ENCODE measurements around the gene GPRC5D.

Gene GPRC5D

DNA sequence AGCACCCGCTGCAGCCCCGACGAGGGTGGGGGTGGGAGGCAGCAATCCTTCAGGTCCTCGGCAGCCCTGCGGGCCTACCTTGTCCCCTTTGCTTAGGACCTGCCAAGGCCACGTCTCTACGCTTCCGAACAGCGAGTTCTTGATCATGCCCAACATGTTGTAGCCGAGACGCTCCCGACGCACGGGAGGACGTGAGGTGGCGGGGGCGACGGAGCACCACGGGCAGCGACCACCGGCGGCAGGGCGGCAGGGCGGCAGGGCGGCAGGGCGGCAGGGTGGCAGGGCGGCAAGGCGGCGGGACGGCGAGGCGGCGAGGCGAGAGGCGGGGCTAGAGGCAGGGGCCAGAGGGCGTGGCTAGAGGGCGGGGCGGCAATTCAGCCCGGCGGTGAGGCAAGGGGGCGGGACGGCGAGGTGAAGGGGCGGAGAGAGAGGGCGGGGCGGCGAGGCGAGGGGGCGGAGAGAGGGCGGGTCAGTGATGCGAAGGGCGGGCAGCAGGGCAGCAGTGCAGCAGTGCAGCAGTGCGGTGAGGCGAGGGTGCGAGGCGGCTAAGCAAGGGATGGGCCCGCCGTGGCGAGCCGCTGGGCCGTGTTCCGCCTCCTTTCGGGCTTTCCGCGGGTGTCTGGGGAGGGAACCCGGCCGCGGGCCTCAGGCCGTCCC, 48.1 kb upstream of the GPRC5D start, which contains the start of gene HEBP1:
TSS of gene HEBP1 (minus strand) at position 307 of the 657 bp plus-strand sequence. CDS start at position 156, 151 bp downstream.
- Histone ChIP-seq H3K36me3 (ENCODE audit: insufficient read depth) (no peaks in the 10 kb centered on the region), H2AFZ (ENCODE audit: low read depth) (peak within 1 kb of the TSS; percentile 94), H3K27ac (peak within 1 kb of the TSS; percentile 59), H4K20me1 (ENCODE audit: insufficient read depth) (no peaks in the 10 kb centered on the region), H3K27me3 (ENCODE audit: insufficient read depth, low read depth) (no peaks in the 10 kb centered on the region), H3K4me2 (peak within 1 kb of the TSS; percentile 89), H3K4me1 (ENCODE audit: low read depth, poor library complexity, severe bottlenecking) (no peaks in the 10 kb centered on the region), H3K9ac (peak within 1 kb of the TSS; percentile 68; the same call in 1 of the 2 replicates), H3K4me3 (IDR thresholded peaks at IDR 0.05; ENCODE audit: insufficient read depth, low read depth, low read length) (no peak within 1 kb of the TSS), H3K79me2 (ENCODE audit: insufficient read depth, low read depth) (no peaks in the 10 kb centered on the region)
- TF ChIP-seq, protein P1, sequence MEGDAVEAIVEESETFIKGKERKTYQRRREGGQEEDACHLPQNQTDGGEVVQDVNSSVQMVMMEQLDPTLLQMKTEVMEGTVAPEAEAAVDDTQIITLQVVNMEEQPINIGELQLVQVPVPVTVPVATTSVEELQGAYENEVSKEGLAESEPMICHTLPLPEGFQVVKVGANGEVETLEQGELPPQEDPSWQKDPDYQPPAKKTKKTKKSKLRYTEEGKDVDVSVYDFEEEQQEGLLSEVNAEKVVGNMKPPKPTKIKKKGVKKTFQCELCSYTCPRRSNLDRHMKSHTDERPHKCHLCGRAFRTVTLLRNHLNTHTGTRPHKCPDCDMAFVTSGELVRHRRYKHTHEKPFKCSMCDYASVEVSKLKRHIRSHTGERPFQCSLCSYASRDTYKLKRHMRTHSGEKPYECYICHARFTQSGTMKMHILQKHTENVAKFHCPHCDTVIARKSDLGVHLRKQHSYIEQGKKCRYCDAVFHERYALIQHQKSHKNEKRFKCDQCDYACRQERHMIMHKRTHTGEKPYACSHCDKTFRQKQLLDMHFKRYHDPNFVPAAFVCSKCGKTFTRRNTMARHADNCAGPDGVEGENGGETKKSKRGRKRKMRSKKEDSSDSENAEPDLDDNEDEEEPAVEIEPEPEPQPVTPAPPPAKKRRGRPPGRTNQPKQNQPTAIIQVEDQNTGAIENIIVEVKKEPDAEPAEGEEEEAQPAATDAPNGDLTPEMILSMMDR (conservative IDR thresholded peaks at IDR 0.05; ENCODE audit: low read depth, low read length) = no peak

- Histone ChIP-seq H3K9ac (peak overlapping the region; percentile 59; the same call in 1 of the 2 replicates), H3K4me3 (IDR thresholded peaks at IDR 0.05; ENCODE audit: insufficient read depth, low read depth, low read length) (no peak overlapping the region), H3K4me1 (ENCODE audit: low read depth, poor library complexity, severe bottlenecking) (no peaks in the 10 kb centered on the region), H3K27me3 (ENCODE audit: insufficient read depth, low read depth) (no peaks in the 10 kb centered on the region), H2AFZ (ENCODE audit: low read depth) (peak overlapping the region; percentile 73), H3K36me3 (ENCODE audit: insufficient read depth) (no peaks in the 10 kb centered on the region), H3K4me2 (peak overlapping the region; percentile 80), H3K27ac (no peak overlapping the region), H3K79me2 (ENCODE audit: insufficient read depth, low read depth) (no peaks in the 10 kb centered on the region), H4K20me1 (ENCODE audit: insufficient read depth) (no peaks in the 10 kb centered on the region)
- TF ChIP-seq, protein P1 (conservative IDR thresholded peaks at IDR 0.05; ENCODE audit: low read depth, low read length) = no peak
These were observed 47.4 kb upstream of the GPRC5D start for GRCh38 chr12:12999271-12999958.

GRCh38 chr12:12998248-12998647, 46.3 kb upstream of the GPRC5D start:
- Histone ChIP-seq H3K79me2 (ENCODE audit: insufficient read depth, low read depth) (no peaks in the 10 kb centered on the region), H2AFZ (ENCODE audit: low read depth) (no peak overlapping the region), H3K36me3 (ENCODE audit: insufficient read depth) (no peaks in the 10 kb centered on the region), H4K20me1 (ENCODE audit: insufficient read depth) (no peaks in the 10 kb centered on the region), H3K4me2 (no peak overlapping the region), H3K27ac (no peak overlapping the region), H3K27me3 (ENCODE audit: insufficient read depth, low read depth) (no peaks in the 10 kb centered on the region), H3K9ac (no peak overlapping the region), H3K4me1 (ENCODE audit: low read depth, poor library complexity, severe bottlenecking) (no peaks in the 10 kb centered on the region), H3K4me3 (IDR thresholded peaks at IDR 0.05; ENCODE audit: insufficient read depth, low read depth, low read length) (no peak overlapping the region)
- TF ChIP-seq, protein P1 (conservative IDR thresholded peaks at IDR 0.05; ENCODE audit: low read depth, low read length) = no peak

DNA sequence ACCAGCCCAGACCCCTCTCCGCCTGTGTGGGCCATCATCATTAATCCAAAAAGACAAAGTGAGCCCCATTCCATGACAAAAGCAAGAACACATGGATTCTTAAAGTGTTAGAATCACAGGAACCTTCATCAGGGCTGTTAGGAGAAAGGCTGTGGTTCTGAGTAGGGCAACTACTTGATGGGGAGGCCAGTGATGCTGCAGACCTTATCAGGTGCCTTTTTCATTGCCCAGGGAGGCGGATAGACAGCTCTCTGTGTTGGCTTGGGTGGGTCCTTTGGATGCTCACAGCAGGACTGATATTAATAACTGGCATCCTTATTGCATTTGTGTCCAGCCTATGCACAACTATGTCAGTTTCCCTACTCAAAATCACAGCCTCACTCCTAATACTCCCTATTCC, 45.8 kb upstream of the GPRC5D start:
- Histone ChIP-seq H2AFZ (ENCODE audit: low read depth) (no peak overlapping the region), H3K4me1 (ENCODE audit: low read depth, poor library complexity, severe bottlenecking) (peaks cover under 1% of the 10 kb centered on the region), H3K4me3 (IDR thresholded peaks at IDR 0.05; ENCODE audit: insufficient read depth, low read depth, low read length) (no peak overlapping the region), H3K4me2 (no peak overlapping the region), H3K27ac (no peak overlapping the region), H3K36me3 (ENCODE audit: insufficient read depth) (no peaks in the 10 kb centered on the region), H3K27me3 (ENCODE audit: insufficient read depth, low read depth) (no peaks in the 10 kb centered on the region), H3K79me2 (ENCODE audit: insufficient read depth, low read depth) (no peaks in the 10 kb centered on the region), H4K20me1 (ENCODE audit: insufficient read depth) (no peaks in the 10 kb centered on the region), H3K9ac (no peak overlapping the region)
- TF ChIP-seq, protein P1 (conservative IDR thresholded peaks at IDR 0.05; ENCODE audit: low read depth, low read length) = no peak

All from KMS-11 (cell line).